SH-SY5Y (cell line): ENCODE measurements around the gene RGS8.

Experiments used
- GATA2 ChIP-seq: IDR thresholded peaks from 2 replicates; pipeline ENCODE4 v1.6.1; 2011; ENCODE audit warnings: mild to moderate bottlenecking, low read depth, low read length
- GATA3 ChIP-seq: IDR thresholded peaks from 2 replicates; pipeline ENCODE4 v1.6.1; 2011; ENCODE audit warnings: low read depth, mild to moderate bottlenecking, low read length, moderate library complexity

DNA sequence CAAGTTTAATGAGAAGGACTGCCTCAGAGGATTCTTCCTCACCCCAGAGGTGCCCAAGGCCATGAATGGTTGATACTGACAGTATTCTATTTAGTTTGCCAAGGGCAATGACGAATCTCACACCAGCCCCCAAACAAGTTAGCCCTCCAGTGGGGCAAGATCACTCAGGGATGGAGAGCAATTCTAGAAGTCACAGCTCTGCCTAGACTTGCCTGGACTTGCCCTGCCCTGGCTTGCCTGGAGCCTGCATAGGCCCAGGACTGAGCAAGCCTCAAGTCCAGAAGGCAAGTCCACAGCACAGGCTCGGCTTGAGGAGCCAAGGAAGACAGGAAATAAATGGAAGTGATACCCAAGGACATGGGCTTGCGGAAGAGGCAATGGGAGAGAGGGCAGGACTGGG, 40.7 kb downstream of the RGS8 start:
- TF ChIP-seq GATA2 (no peak), GATA3 (no peak)
